Right lobe of liver (tissue), 4 donors: Measurements from ENCODE around the gene FAM13A.

ENCODE experiments used
- CTCF ChIP-seq, 4 donors: fragments of 200-600 bp in 3 of 4; fragments of 450-650 bp in 1 of 4; IDR thresholded peaks; one replicate each; pipeline versions ENCODE4 v1.5.1 to v1.8.0; 2016 to 2022; ENCODE audit warnings: antibody characterized with exemption in 4 of 4, mild to moderate bottlenecking in 2 of 4
- POLR2A ChIP-seq: fragments of 450-650 bp; IDR thresholded peaks from one replicate; pipeline ENCODE4 v1.6.1; 2017; ENCODE audit warnings: antibody characterized with exemption, mild to moderate bottlenecking
- donor health status: DM: no; HTN: no; CAD: no.
- donor health status: DM: no; HTN: no; CAD: no.
- donor health status: DM: no; HTN: yes; CAD: no.

- no peak for TF ChIP-seq CTCF (IDR thresholded peaks at IDR 0.05)
- TF ChIP-seq POLR2A, result no peak
Observed at GRCh38 chr4:89105726-89106125, 48.7 kb upstream of the FAM13A start.
